ENCODE measurements around the gene METTL15. TPM values are rescaled to one million over a fixed set of nuclear protein-coding genes. Genes with fewer than 3 reads are reported as not detected.

METTL15 gene
- total RNA-seq, 1 donor from 2014 or later = 27.9 TPM

- Mint-ChIP-seq H3K27ac (no peak overlapping the region), H3K4me1 (no peaks in the 10 kb centered on the region), H3K9me3 (no peaks in the 10 kb centered on the region), H3K27me3 (ENCODE audit: insufficient read depth, low read depth) (no peaks in the 10 kb centered on the region), H3K4me3 (no peak overlapping the region), H3K36me3 (peaks cover 17% of the 10 kb centered on the region)
- Histone ChIP-seq H3K4me2 (no peak overlapping the region), H2AFZ (replicated peaks) (no peak overlapping the region), H3F3A (ENCODE audit: low read depth) (no peaks in the 10 kb centered on the region), H3K79me2 (ENCODE audit: low read depth) (peaks cover 4% of the 10 kb centered on the region), H3K27me3 (no peaks in the 10 kb centered on the region), H3K4me3 (no peak overlapping the region), H4K20me1 (ENCODE audit: low read depth) (no peaks in the 10 kb centered on the region), H3K36me3 (peaks cover 29% of the 10 kb centered on the region), H3K9ac (no peak overlapping the region), H3K4me1 (no peaks in the 10 kb centered on the region), H3K9me3 (ENCODE audit: low read depth) (no peaks in the 10 kb centered on the region), H3K27ac (no peak overlapping the region)
- DNase-seq (ENCODE audit: low spot score) = no peak
- no peak for TF ChIP-seq EZH2phosphoT487 (IDR thresholded peaks at IDR 0.05)
- TF ChIP-seq CTCF (IDR thresholded peaks at IDR 0.05) = no peak
- no peak for TF ChIP-seq EZH2 (IDR thresholded peaks at IDR 0.05)
Measured at GRCh38 chr11:28089378-28089777, 18.8 kb upstream of the METTL15 start.

GRCh38 chr11:28090052-28090749 lies 18.0 kb upstream of the METTL15 start:
- Histone ChIP-seq H4K20me1 (ENCODE audit: low read depth) (no peaks in the 10 kb centered on the region), H3K4me2 (no peak overlapping the region), H3K9ac (no peak overlapping the region), H3K36me3 (peaks cover 29% of the 10 kb centered on the region), H3K27me3 (no peaks in the 10 kb centered on the region), H3K27ac (no peak overlapping the region), H3K4me1 (no peaks in the 10 kb centered on the region), H3F3A (ENCODE audit: low read depth) (no peaks in the 10 kb centered on the region), H2AFZ (replicated peaks) (no peak overlapping the region), H3K79me2 (ENCODE audit: low read depth) (peaks cover 4% of the 10 kb centered on the region), H3K4me3 (no peak overlapping the region), H3K9me3 (ENCODE audit: low read depth) (no peaks in the 10 kb centered on the region)
- H3K4me3 Mint-ChIP-seq = no peak overlapping the region
- H3K27ac Mint-ChIP-seq = no peak overlapping the region
- no peak for TF ChIP-seq EZH2 (IDR thresholded peaks at IDR 0.05)
- no peaks in the 10 kb centered on the region for H3K9me3 Mint-ChIP-seq
- DNase-seq (ENCODE audit: low spot score) = no peak
- H3K36me3 Mint-ChIP-seq = peaks cover 17% of the 10 kb centered on the region
- no peaks in the 10 kb centered on the region for H3K27me3 Mint-ChIP-seq (ENCODE audit: insufficient read depth, low read depth)
- H3K4me1 Mint-ChIP-seq = no peaks in the 10 kb centered on the region

GRCh38 chr11:28092786-28093185 lies 15.4 kb upstream of the METTL15 start:
- Histone ChIP-seq H3K9ac (no peak overlapping the region), H3K4me3 (no peak overlapping the region), H3K27me3 (no peaks in the 10 kb centered on the region), H3F3A (ENCODE audit: low read depth) (no peaks in the 10 kb centered on the region), H3K79me2 (ENCODE audit: low read depth) (peaks cover 19% of the 10 kb centered on the region), H4K20me1 (ENCODE audit: low read depth) (no peaks in the 10 kb centered on the region), H3K27ac (no peak overlapping the region), H3K4me2 (no peak overlapping the region), H3K9me3 (ENCODE audit: low read depth) (no peaks in the 10 kb centered on the region), H3K4me1 (no peaks in the 10 kb centered on the region), H3K36me3 (peaks cover 23% of the 10 kb centered on the region), H2AFZ (replicated peaks) (no peak overlapping the region)
- Mint-ChIP-seq H3K9me3 (no peaks in the 10 kb centered on the region), H3K4me3 (no peak overlapping the region), H3K27ac (no peak overlapping the region), H3K27me3 (ENCODE audit: insufficient read depth, low read depth) (no peaks in the 10 kb centered on the region), H3K36me3 (peaks cover 13% of the 10 kb centered on the region), H3K4me1 (no peaks in the 10 kb centered on the region)
- no peak for TF ChIP-seq EZH2phosphoT487 (IDR thresholded peaks at IDR 0.05)
- no peak for TF ChIP-seq CTCF (IDR thresholded peaks at IDR 0.05)
- DNase-seq (ENCODE audit: low spot score) = no peak

- H3K4me3 Mint-ChIP-seq = no peak overlapping the region
- H3K4me3 ChIP-seq = no peak overlapping the region
- H2AFZ ChIP-seq (replicated peaks) = no peak overlapping the region
- no peak for TF ChIP-seq CTCF (IDR thresholded peaks at IDR 0.05)
- TF ChIP-seq EZH2phosphoT487 (IDR thresholded peaks at IDR 0.05) = no peak
- TF ChIP-seq EZH2 (IDR thresholded peaks at IDR 0.05) = no peak
- H3K36me3 Mint-ChIP-seq = peaks cover 9% of the 10 kb centered on the region
- H3K4me2 ChIP-seq = no peak overlapping the region
- peaks cover 74% of the 10 kb centered on the region for H3K79me2 ChIP-seq (ENCODE audit: low read depth)
- no peak overlapping the region for H3K9ac ChIP-seq
- peaks cover 12% of the 10 kb centered on the region for H3K4me1 ChIP-seq
- no peak for DNase-seq (ENCODE audit: low spot score)
- peaks cover 4% of the 10 kb centered on the region for H3K36me3 ChIP-seq
- no peaks in the 10 kb centered on the region for H3K9me3 ChIP-seq (ENCODE audit: low read depth)
- H3K27me3 Mint-ChIP-seq (ENCODE audit: insufficient read depth, low read depth) = no peaks in the 10 kb centered on the region
- no peaks in the 10 kb centered on the region for H3K9me3 Mint-ChIP-seq
- peaks cover 38% of the 10 kb centered on the region for H4K20me1 ChIP-seq (ENCODE audit: low read depth)
- H3K4me1 Mint-ChIP-seq = peaks cover 2% of the 10 kb centered on the region
- no peaks in the 10 kb centered on the region for H3F3A ChIP-seq (ENCODE audit: low read depth)
- H3K27ac ChIP-seq = no peak overlapping the region
- H3K27me3 ChIP-seq = no peaks in the 10 kb centered on the region
- H3K27ac Mint-ChIP-seq = no peak overlapping the region
Measured at GRCh38 chr11:28098257-28098656, 9.9 kb upstream of the METTL15 start.

Measured in neural progenitor cell (in vitro differentiated cells).